Left lobe of liver (tissue), 2 donors: ENCODE results near the gene HBA1. TPM values are rescaled to one million over a fixed set of nuclear protein-coding genes. Genes with fewer than 3 reads are reported as not detected.
"Not testable (repeated sequence)": the region's sequence is repeated elsewhere in the genome, so short reads cannot be mapped to it uniquely, and the experiment has no call there.

ENCODE experiments used
- ATAC-seq: fragments of 200-7000 bp; cut with Tn5 transposase; one replicate; pipeline ENCODE4 v1.9.1; 2020; ENCODE audit warnings: mild to moderate bottlenecking, moderate library complexity
- DNase-seq: peaks from one replicate; pipeline ENCODE4 v3.0.0-alpha.2; 2020; ENCODE audit warnings: low spot score
- total RNA-seq: library from RNA; stranded (reverse); gene quantifications from one replicate; pipeline ENCODE4 v1.2.1, GENCODE V29; 2021
- donor health status: DM: no; HTN: no; CAD: no; lungs with moderate emphysema.
- donor health status: DM: no; HTN: yes; CAD: no.

HBA1 gene
- total RNA-seq, 1 donor from 2014 or later = 112 TPM

GRCh38 chr16:193441-193840 is 17.0 kb downstream of the HBA1 start:
- no peak for ATAC-seq
- no peak for DNase-seq

DNA sequence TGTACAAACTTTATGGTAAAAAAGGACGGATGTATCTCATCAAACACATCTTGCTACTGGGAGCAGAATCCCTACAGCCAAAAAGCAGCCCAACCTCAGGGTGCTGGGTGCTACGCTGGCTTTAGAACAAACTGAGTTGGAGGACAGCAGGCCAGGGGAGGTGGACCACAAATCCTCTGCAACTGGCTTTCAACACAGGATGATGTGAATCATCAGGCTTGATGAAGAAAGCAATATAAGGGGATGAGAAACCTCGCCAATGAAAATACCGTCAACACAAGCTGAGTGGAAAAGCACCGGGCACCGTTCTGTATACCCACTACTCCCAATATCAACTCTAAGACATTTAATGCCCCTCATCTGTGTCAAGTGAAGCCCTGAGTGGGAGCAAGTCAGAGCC is 18.0 kb downstream of the HBA1 start:
- no peak for ATAC-seq
- DNase-seq = no peak

DNA sequence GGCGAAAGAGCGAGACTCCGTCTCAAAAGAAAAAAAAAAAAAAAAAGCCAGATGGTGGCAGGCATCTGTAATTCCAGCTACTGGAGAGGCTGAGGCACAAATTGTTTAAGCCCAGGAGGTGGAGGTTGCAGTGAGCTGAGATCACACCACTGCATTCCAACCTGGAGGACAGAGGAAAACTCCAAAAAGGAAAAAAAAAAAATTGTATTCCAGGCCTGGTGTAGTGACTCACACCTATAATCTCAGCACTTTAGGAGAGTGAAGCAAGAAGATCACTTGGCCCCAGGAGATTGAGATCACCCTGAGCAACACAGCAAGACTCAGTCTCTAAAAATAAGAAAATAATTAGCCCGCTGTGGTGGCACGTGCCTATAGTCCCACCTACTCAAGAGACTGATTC is 23.9 kb downstream of the HBA1 start:
- ATAC-seq = no peak
- DNase-seq = no peak

DNA sequence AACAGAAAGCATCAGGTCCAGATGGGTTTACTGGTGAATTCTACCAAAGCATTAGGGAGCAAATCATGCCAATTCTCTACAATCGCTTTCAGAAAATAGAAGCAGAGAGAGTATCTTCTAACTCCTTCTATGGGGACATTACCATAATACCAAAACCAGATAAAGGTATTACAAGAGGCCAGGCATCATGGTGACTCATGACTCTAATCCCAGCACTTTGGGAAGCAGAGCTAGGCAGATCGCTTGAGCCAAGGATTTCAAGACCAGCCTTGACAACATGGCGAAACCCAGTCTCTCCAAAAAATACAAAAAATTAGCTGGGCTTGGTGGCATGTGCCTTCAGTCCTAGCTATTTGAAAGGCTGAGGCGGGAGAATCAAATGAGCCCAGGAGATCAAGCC is 26.8 kb downstream of the HBA1 start:
- DNase-seq (no peak), ATAC-seq (no peak)

DNA sequence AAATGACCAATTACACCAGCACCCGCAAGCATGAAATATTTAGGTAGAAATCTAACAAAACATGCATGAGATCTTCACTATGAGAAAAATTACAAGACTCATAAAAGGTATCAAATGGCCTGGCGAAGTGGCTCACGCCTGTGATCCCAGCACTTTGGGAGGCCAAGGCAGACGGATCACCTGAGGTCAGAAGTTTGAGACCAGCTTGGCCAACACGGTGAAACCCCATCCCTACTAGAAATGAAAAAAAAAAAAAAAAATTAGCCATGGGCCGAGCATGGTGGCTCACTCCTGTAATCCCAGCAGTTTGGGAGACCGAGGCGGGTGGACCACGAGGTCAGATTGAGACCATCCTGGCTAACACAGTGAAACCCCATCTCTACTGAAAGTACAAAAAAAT is 27.6 kb downstream of the HBA1 start:
- not testable (repeated sequence) for ATAC-seq, DNase-seq

DNA sequence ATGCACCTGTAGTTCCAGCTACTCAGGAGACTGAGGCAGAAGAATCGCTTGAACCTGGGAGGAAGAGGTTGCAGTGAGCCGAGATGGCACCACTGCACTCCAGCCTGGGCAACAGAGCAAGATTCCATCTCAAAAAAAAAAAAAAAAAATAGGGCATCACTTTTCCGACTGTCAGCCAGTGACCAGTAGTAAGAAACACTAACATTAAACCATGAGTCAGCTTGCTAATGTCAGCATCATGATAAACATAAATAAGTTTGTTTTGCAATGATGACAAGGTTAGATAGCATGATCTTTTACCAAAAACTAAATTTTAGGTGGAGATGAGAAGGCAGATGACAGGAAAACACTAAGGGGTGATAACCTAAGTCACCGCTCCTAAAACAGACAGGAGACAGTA is 32.9 kb downstream of the HBA1 start:
- DNase-seq, ATAC-seq: not testable (repeated sequence)

DNA sequence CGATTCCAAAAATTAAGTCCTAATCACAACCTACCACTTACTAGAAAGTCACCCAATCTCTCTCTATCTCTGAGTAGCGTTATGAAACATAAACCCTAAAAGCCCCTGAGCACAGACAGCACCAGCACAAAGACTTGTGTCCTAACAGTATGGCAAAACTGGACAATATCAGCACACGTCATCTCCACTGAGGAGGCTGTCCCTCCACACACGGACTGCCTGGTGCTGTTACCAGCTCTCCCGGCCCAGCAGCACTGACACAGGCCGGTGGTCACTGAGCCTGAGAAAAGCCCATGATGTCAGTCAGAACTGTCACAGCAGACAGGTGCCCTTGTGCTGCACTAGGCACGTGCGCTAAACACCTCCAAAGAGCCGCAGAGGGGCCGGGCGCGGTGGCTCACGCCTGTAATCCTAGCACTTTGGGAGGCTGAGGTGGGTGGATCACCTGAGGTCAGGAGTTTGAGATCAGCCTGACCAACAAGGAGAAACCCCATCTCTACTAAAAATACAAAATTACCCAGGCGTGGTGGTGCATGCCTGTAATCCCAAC is 35.2 kb downstream of the HBA1 start:
- DNase-seq = not testable (repeated sequence)

DNA sequence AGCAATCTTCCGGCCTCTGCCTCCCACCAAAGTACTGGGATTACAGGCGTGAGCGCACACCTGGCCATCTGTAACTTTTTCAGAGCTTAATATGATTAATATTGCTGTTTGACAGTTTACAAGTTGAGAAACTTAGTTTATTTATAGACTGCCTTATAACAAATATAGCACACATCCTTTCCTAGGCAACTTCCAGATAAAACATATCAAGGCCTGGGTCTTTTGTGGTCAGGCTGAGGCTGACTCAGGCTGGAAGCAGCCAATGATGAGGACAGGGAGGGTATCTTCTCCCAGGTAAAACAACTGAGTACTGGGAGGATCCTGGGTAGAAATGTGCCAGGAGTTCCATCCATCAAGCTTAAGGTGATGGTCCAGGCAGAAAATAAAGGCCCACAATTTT is 36.5 kb downstream of the HBA1 start:
- ATAC-seq = no peak
- DNase-seq = no peak

More for the DNA sequence above, 35.2 kb downstream of the HBA1 start:
- ATAC-seq = not testable (repeated sequence)

DNA sequence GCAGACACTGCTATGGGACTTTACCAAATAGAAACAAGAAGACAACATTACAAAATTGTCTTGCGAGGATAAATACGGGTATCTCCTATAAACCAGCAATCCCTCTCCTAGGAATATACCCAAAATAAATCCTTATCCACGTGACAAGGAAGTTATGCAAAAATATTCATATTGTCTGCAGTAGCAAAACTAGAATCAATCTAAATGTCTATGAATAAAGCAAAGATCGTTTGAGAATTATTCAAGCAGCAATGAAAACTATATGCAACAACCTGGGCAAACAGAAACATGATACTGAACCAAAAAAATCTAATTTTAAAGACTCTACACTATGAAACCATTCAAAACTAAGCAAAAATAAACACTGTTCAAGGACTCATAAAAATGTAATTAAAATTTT is 43.5 kb downstream of the HBA1 start:
- no peak for ATAC-seq
- DNase-seq = no peak

Other genes with a start within 250 kb of the HBA1 start
- gene POLR3K, start 123.1 kb upstream of the HBA1 start, total RNA-seq = 5.1 TPM
- 16.0 TPM for gene SNRNP25, start 122.9 kb upstream of the HBA1 start, total RNA-seq
- 5.8 TPM for gene RHBDF1, start 104.0 kb upstream of the HBA1 start, total RNA-seq
- 28.0 TPM for gene MPG, start 98.5 kb upstream of the HBA1 start, total RNA-seq
- 14.9 TPM for gene NPRL3, start 38.0 kb upstream of the HBA1 start, total RNA-seq
- 0.81 TPM for gene HBZ, start 24.0 kb upstream of the HBA1 start, total RNA-seq
- gene HBM, start 10.7 kb upstream of the HBA1 start, total RNA-seq = 0.40 TPM
- 67.1 TPM for gene HBA2, start 3.8 kb upstream of the HBA1 start, total RNA-seq
- gene HBQ1, start 3.8 kb downstream of the HBA1 start, total RNA-seq = not detected
- gene LUC7L, start 52.8 kb downstream of the HBA1 start, total RNA-seq = 29.9 TPM
- 35.8 TPM for gene FAM234A, start 58.1 kb downstream of the HBA1 start, total RNA-seq
- 0.70 TPM for gene RGS11, start 99.3 kb downstream of the HBA1 start, total RNA-seq
- 0.70 TPM for gene ARHGDIG, start 103.9 kb downstream of the HBA1 start, total RNA-seq
- gene PDIA2, start 106.5 kb downstream of the HBA1 start, total RNA-seq = 0.23 TPM
- 8.5 TPM for gene AXIN1, start 176.0 kb downstream of the HBA1 start, total RNA-seq
- gene MRPL28, start 193.9 kb downstream of the HBA1 start, total RNA-seq = 36.1 TPM
- gene PGAP6, start 205.3 kb downstream of the HBA1 start, total RNA-seq = 32.6 TPM
- 64.9 TPM for gene NME4, start 220.5 kb downstream of the HBA1 start, total RNA-seq
- 109 TPM for gene DECR2, start 225.2 kb downstream of the HBA1 start, total RNA-seq
- 24.1 TPM for gene RAB11FIP3, start 249.0 kb downstream of the HBA1 start, total RNA-seq